ENCODE measurements around the gene EXD2. TPM values are rescaled to one million over a fixed set of nuclear protein-coding genes. Genes with fewer than 3 reads are reported as not detected.

Gene EXD2
- total and polyA plus RNA-seq, 2 of the 13 experiments (the other 11 are each of a cell fraction or from before 2014, with no cell fraction given) = 9.5 to 15.1 TPM

GRCh38 chr14:69263364-69263763, 72.1 kb downstream of the EXD2 start:
- no peaks in the 10 kb centered on the region for H3K36me3 ChIP-seq (replicated peaks in 1 of 2; ENCODE audit: control insufficient read depth in 1 of 2, insufficient read depth in 2 of 2, low read length in 2 of 2)
- no peaks in the 10 kb centered on the region for H3K79me2 ChIP-seq (ENCODE audit: insufficient read depth, low read length)
- intact Hi-C loops (cut with micrococcal nuclease; ENCODE audit: unreplicated experiment) (no loop called here), in situ Hi-C loops (cut with HindIII; ENCODE audit: extremely low pct_ligation_motif_present, low pct_unique_long_range_greater_than_20kb) (loop anchor here (5.0 kb wide), 1 partner anchor 89 kb away; no protein-coding TSS in a partner anchor)
- ATAC-seq (no peak), DNase-seq (ENCODE audit: low spot score) (no peak), FAIRE-seq (no peak)
- peaks cover 2 to 33% of the 10 kb centered on the region in 2 experiments; a peak in 3 of 5 replicates for H3K27me3 ChIP-seq (ENCODE audit: control insufficient read depth in 1 of 2, insufficient read depth in 2 of 2, low read length in 2 of 2)
- peaks cover 20% of the 10 kb centered on the region for H3K4me1 ChIP-seq (ENCODE audit: insufficient read depth, low read length)
- no peaks in the 10 kb centered on the region for H4K20me1 ChIP-seq (ENCODE audit: insufficient read depth, low read length)
- TF ChIP-seq HIC2 (CRISPR knock-in tag; IDR thresholded peaks at IDR 0.05; ENCODE audit: low read depth) = no peak
- no peak for TF ChIP-seq NFYC (CRISPR knock-in tag; IDR thresholded peaks at IDR 0.05)
- no peak for TF ChIP-seq SPEN (CRISPR knock-in tag; IDR thresholded peaks at IDR 0.05; ENCODE audit: low read depth)
- no peak for TF ChIP-seq ZNF512 (CRISPR knock-in tag; IDR thresholded peaks at IDR 0.05)
- H3K9me3 ChIP-seq (ENCODE audit: low read length) = no peaks in the 10 kb centered on the region
- no peak overlapping the region for H3K9ac ChIP-seq (ENCODE audit: insufficient read depth, low read depth, low read length)
- H2AFZ ChIP-seq (ENCODE audit: low read length) = no peak overlapping the region
- H3K27ac ChIP-seq (ENCODE audit: extremely low read length, insufficient read depth, low read length) = no peak overlapping the region
- no peak overlapping the region for H3K4me3 ChIP-seq (replicated peaks in 1 of 3; ENCODE audit: insufficient read depth in 1 of 3, low read depth in 2 of 3, low read length in 3 of 3)
- CTCF ChIA-PET (ENCODE audit: low intra/inter-chr PET ratio, low total read pairs) = no interaction called here
- no TSS peak for BruUV-seq (replicated peaks)
- H3K4me2 ChIP-seq (ENCODE audit: low read depth, low read length) = no peak overlapping the region
- POLR2A ChIA-PET = no interaction called here
- 93% methylated on average over 6 of the region's 6 CpGs for WGBS (ENCODE audit: low lambda C conversion rate)

GRCh38 chr14:69263771-69264170, 72.5 kb downstream of the EXD2 start:
- BruUV-seq (replicated peaks) = no TSS peak
- H3K27ac ChIP-seq (ENCODE audit: extremely low read length, insufficient read depth, low read length) = no peak overlapping the region
- no peaks in the 10 kb centered on the region for H3K36me3 ChIP-seq (replicated peaks in 1 of 2; ENCODE audit: control insufficient read depth in 1 of 2, insufficient read depth in 2 of 2, low read length in 2 of 2)
- CTCF ChIA-PET (ENCODE audit: low intra/inter-chr PET ratio, low total read pairs) = no interaction called here
- FAIRE-seq = no peak
- H3K9ac ChIP-seq (ENCODE audit: insufficient read depth, low read depth, low read length) = no peak overlapping the region
- H2AFZ ChIP-seq (ENCODE audit: low read length) = no peak overlapping the region
- POLR2A ChIA-PET = no interaction called here
- H3K9me3 ChIP-seq (ENCODE audit: low read length) = no peaks in the 10 kb centered on the region
- no peaks in the 10 kb centered on the region for H4K20me1 ChIP-seq (ENCODE audit: insufficient read depth, low read length)
- peaks cover 0 to 29% of the 10 kb centered on the region in 2 experiments; a peak in 2 of 5 replicates for H3K27me3 ChIP-seq (ENCODE audit: control insufficient read depth in 1 of 2, insufficient read depth in 2 of 2, low read length in 2 of 2)
- no peaks in the 10 kb centered on the region for H3K79me2 ChIP-seq (ENCODE audit: insufficient read depth, low read length)
- no peak for DNase-seq (ENCODE audit: low spot score)
- peaks cover 20% of the 10 kb centered on the region for H3K4me1 ChIP-seq (ENCODE audit: insufficient read depth, low read length)
- H3K4me2 ChIP-seq (ENCODE audit: low read depth, low read length) = no peak overlapping the region
- in situ Hi-C loops (cut with HindIII; ENCODE audit: extremely low pct_ligation_motif_present, low pct_unique_long_range_greater_than_20kb) = loop anchor here (5.0 kb wide), 1 partner anchor 89 kb away; no protein-coding TSS in a partner anchor
- intact Hi-C loops (cut with micrococcal nuclease; ENCODE audit: unreplicated experiment) = no loop called here
- WGBS (ENCODE audit: low lambda C conversion rate) = 80% methylated on average over 4 of the region's 8 CpGs
- no peak overlapping the region for H3K4me3 ChIP-seq (replicated peaks in 1 of 3; ENCODE audit: insufficient read depth in 1 of 3, low read depth in 2 of 3, low read length in 3 of 3)
- no peak for ATAC-seq
- no peak for TF ChIP-seq ZNF768 (CRISPR knock-in tag; IDR thresholded peaks at IDR 0.05)
- TF ChIP-seq SPEN (CRISPR knock-in tag; IDR thresholded peaks at IDR 0.05; ENCODE audit: low read depth) = no peak
- no peak for TF ChIP-seq KLF12 (CRISPR knock-in tag; IDR thresholded peaks at IDR 0.05; ENCODE audit: borderline replicate concordance)
- no peak for TF ChIP-seq ZNF605 (CRISPR knock-in tag; IDR thresholded peaks at IDR 0.05)
- TF ChIP-seq ARNT (IDR thresholded peaks at IDR 0.05) = no peak
- no peak for TF ChIP-seq RFX5 (IDR thresholded peaks at IDR 0.05; ENCODE audit: low read depth, low read length)
- no peak for TF ChIP-seq IKZF5 (CRISPR knock-in tag; IDR thresholded peaks at IDR 0.05)
- no peak for TF ChIP-seq ZUFSP (CRISPR knock-in tag; IDR thresholded peaks at IDR 0.05; ENCODE audit: borderline replicate concordance)

Data from HepG2 (cell line).